D721Med (cell line): ENCODE measurements around the gene KIF1A.
A peak's percentile ranks its signal among the peaks of the same experiment; 100 is the strongest.

ENCODE experiments used
- DNase-seq: peaks from one replicate; pipeline ENCODE4 v3.0.0; 2011; ENCODE audit warnings: low spot score; ENCODE audit not compliant: insufficient read length
- FAIRE-seq: peaks from 2 replicates; lab custom pipeline; 2011; peaks lifted over from hg19 to GRCh38; lab: Jason Lieb, UNC
- CTCF ChIP-seq: IDR thresholded peaks from 2 replicates; pipeline ENCODE4 v1.5.1; 2012; ENCODE audit warnings: mild to moderate bottlenecking, control low read depth; ENCODE audit not compliant: insufficient read depth; ENCODE audit errors: missing control alignments

KIF1A gene, protein sequence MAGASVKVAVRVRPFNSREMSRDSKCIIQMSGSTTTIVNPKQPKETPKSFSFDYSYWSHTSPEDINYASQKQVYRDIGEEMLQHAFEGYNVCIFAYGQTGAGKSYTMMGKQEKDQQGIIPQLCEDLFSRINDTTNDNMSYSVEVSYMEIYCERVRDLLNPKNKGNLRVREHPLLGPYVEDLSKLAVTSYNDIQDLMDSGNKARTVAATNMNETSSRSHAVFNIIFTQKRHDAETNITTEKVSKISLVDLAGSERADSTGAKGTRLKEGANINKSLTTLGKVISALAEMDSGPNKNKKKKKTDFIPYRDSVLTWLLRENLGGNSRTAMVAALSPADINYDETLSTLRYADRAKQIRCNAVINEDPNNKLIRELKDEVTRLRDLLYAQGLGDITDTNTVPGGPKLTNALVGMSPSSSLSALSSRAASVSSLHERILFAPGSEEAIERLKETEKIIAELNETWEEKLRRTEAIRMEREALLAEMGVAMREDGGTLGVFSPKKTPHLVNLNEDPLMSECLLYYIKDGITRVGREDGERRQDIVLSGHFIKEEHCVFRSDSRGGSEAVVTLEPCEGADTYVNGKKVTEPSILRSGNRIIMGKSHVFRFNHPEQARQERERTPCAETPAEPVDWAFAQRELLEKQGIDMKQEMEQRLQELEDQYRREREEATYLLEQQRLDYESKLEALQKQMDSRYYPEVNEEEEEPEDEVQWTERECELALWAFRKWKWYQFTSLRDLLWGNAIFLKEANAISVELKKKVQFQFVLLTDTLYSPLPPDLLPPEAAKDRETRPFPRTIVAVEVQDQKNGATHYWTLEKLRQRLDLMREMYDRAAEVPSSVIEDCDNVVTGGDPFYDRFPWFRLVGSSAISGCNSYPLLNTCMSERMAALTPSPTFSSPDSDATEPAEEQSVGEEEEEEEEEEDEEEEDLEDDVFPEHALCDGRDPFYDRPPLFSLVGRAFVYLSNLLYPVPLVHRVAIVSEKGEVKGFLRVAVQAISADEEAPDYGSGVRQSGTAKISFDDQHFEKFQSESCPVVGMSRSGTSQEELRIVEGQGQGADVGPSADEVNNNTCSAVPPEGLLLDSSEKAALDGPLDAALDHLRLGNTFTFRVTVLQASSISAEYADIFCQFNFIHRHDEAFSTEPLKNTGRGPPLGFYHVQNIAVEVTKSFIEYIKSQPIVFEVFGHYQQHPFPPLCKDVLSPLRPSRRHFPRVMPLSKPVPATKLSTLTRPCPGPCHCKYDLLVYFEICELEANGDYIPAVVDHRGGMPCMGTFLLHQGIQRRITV (N-terminal part only)

DNA sequence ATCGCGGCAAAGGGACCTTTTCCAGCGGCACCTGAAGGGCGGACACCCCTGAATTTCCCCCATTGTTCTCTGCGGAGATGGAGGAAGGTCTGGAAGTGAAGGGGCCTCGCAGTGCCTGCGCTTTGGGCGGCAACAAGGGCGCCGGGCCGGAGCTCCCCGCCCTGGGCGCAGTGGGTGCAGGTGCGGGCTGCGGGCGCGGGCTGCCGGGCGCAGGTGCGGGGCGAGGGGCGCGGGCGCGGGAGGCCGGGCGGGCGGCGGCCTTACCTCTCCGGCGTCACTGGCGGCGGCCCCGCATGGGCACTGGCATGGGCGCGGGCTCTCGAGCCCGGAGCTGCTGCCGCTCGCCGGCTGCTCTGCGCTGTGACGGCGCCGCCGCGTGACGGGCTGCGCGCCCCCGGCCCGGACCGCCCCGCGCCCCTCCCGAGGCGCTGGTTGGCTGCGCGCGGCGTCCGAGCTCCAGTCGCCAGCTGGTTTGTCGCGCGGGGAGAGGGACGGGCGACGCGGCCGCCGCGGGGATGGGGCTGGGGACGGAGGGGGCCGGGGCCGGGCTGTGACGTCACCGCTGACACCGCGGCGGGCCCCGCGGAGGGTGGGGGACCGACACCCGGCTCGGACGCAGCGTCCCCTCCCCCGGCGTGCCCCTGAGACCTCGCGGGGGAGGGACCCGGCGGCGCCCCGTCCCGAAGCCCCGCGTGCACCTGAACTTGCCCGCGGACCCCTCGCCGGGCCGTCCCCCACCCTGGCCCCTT, at the start of gene KIF1A:
Gene KIF1A, minus strand, starts transcription at position 362 of the 749 bp plus-strand sequence. CDS start 22,467 bp downstream, outside the sequence.
- DNase-seq (peak; percentile 83), FAIRE-seq (no peak)
- no peak for TF ChIP-seq CTCF

GRCh38 chr2:240869109-240869955, 49.3 kb upstream of the KIF1A start:
- FAIRE-seq = no peak
- TF ChIP-seq CTCF = no peak
- no peak for DNase-seq

DNA sequence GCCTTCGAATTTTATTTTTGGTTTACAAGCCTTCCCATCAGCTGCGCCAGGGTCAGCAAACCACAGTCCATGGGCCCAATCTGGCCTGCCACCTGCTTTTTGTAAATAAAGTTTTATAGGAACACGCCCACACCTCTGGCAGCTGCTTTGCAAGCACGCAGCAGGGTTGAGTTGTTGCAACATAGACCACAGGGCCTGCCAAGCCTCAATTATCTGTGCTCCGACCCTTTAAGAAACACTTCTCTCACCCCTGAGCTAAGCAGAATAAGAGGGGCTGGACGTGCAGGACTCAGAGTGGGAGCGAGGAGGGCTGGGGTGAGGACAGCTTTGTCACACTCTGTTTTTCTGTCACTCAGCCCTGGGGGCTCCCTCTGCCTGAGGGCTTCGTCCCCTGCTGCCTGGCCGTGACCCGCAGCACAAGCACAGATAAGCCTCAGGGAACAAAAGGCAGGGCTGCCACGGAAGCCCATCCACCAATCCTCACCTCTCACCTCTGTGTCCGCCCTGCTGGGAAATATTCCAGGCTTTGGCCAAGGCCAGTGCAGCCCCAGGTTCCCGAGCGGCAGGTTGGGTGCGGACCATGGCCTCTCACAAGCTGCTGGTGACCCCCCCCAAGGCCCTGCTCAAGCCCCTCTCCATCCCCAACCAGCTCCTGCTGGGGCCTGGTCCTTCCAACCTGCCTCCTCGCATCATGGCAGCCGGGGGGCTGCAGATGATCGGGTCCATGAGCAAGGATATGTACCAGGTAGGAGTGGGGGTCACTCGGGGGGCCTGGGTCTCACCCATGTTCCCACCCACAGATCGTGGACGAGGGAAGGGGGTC, 48.5 kb upstream of the KIF1A start, which contains the start of gene AGXT:
Gene AGXT, plus strand, starts transcription at position 539 of the 823 bp plus-strand sequence. Its CDS starts 42 bp downstream, at position 581.
- DNase-seq = no peak
- FAIRE-seq = no peak
- TF ChIP-seq CTCF = no peak

DNA sequence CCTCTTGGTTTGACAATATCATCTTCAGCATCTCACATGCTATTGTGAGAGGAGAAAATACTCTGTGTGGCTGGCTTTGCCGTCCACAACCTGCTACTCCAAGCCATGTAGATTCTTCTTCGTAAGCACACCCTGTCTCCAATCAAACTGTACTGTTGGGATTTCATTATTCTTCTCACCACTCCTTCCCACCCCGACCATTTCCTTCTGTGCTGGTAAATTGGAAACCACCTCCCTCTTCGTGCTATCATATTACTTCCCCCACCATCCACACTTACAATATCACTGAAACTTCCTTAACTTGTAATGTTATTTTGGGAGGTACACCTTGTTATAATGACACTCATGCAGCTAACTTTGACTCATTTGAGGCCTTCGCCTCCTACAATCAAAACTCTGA, 45.4 kb upstream of the KIF1A start:
- DNase-seq (no peak), FAIRE-seq (no peak)
- TF ChIP-seq CTCF = no peak

GRCh38 chr2:240864475-240864874, 44.5 kb upstream of the KIF1A start:
- FAIRE-seq (no peak), DNase-seq (no peak)
- no peak for TF ChIP-seq CTCF
